Glutamatergic neuron (in vitro differentiated cells): ENCODE measurements around the gene PRC1. TPM values are rescaled to one million over a fixed set of nuclear protein-coding genes. Genes with fewer than 3 reads are reported as not detected.
A peak's percentile ranks its signal among the peaks of the same experiment; 100 is the strongest.

Experiments
- DNase-seq: peaks from one replicate; pipeline ENCODE4 v3.0.0; 2022
- H3K27ac Mint-ChIP-seq: one replicate; pipeline ENCODE4 v1.8.0; 2020; ENCODE audit warnings: mild to moderate bottlenecking, mixed read lengths, inconsistent platforms; ENCODE audit not compliant: unreplicated experiment
- H3K27me3 Mint-ChIP-seq: one replicate; pipeline ENCODE4 v1.8.0; 2020; ENCODE audit warnings: mild to moderate bottlenecking, moderate library complexity, mixed read lengths, inconsistent platforms; ENCODE audit not compliant: unreplicated experiment
- H3K36me3 Mint-ChIP-seq: one replicate; pipeline ENCODE4 v1.8.0; 2020; ENCODE audit warnings: mild to moderate bottlenecking, mixed read lengths, inconsistent platforms; ENCODE audit not compliant: unreplicated experiment
- H3K4me1 Mint-ChIP-seq: one replicate; pipeline ENCODE4 v1.8.0; 2020; ENCODE audit warnings: mild to moderate bottlenecking, low read depth, mixed read lengths, inconsistent platforms; ENCODE audit not compliant: unreplicated experiment
- H3K4me3 Mint-ChIP-seq: one replicate; pipeline ENCODE4 v1.8.0; 2020; ENCODE audit warnings: mild to moderate bottlenecking, mixed read lengths, inconsistent platforms; ENCODE audit not compliant: unreplicated experiment
- H3K9me3 Mint-ChIP-seq: one replicate; pipeline ENCODE4 v1.8.0; 2020; ENCODE audit warnings: mild to moderate bottlenecking, moderate library complexity, mixed read lengths, inconsistent platforms; ENCODE audit not compliant: unreplicated experiment
- total RNA-seq: library from RNA; stranded (reverse); fragmentation: NEBNext Ultra II Directional; extraction: Animal tissue kit (Norgen Biotek cat#: 25700); gene quantifications from one replicate; pipeline ENCODE4 v1.2.1, GENCODE V29; 2021; ENCODE audit not compliant: unreplicated experiment
- TF ChIP-seq, protein P1 (sequence below): fragments of 200-600 bp; sonication (generic); IDR thresholded peaks from one replicate; pipeline ENCODE4 v1.5.0; 2021; ENCODE audit not compliant: partially characterized antibody, unreplicated experiment

Gene PRC1
- total RNA-seq, 1 donor from 2014 or later: 42.5 TPM

DNA sequence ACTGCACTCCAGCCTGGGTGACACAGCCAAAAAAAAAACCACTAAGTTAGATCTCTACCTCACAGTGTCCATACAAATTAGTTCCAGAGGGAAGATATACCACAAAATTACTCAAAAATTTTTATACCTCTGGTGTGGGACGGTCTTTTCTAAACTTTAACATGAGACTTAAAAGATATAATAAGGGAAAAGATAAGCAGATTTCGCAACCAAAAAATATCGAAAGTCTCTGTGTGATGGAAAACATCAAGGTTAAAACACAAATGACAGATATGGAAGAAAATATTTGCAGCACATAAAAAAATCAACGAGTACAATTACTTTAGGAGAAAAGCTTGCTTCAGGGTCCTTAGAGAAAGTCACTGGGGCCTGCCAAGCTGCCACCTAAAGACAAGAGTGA is 72.4 kb downstream of the PRC1 start:
- DNase-seq: no peak
- no peak overlapping the region for H3K4me3 Mint-ChIP-seq
- peaks cover 12% of the 10 kb centered on the region for H3K27me3 Mint-ChIP-seq
- H3K27ac Mint-ChIP-seq: no peak overlapping the region
- peaks cover 8% of the 10 kb centered on the region for H3K4me1 Mint-ChIP-seq
- TF ChIP-seq, protein P1, sequence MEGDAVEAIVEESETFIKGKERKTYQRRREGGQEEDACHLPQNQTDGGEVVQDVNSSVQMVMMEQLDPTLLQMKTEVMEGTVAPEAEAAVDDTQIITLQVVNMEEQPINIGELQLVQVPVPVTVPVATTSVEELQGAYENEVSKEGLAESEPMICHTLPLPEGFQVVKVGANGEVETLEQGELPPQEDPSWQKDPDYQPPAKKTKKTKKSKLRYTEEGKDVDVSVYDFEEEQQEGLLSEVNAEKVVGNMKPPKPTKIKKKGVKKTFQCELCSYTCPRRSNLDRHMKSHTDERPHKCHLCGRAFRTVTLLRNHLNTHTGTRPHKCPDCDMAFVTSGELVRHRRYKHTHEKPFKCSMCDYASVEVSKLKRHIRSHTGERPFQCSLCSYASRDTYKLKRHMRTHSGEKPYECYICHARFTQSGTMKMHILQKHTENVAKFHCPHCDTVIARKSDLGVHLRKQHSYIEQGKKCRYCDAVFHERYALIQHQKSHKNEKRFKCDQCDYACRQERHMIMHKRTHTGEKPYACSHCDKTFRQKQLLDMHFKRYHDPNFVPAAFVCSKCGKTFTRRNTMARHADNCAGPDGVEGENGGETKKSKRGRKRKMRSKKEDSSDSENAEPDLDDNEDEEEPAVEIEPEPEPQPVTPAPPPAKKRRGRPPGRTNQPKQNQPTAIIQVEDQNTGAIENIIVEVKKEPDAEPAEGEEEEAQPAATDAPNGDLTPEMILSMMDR: no peak
- peaks cover 3% of the 10 kb centered on the region for H3K9me3 Mint-ChIP-seq
- peaks cover 5% of the 10 kb centered on the region for H3K36me3 Mint-ChIP-seq

DNA sequence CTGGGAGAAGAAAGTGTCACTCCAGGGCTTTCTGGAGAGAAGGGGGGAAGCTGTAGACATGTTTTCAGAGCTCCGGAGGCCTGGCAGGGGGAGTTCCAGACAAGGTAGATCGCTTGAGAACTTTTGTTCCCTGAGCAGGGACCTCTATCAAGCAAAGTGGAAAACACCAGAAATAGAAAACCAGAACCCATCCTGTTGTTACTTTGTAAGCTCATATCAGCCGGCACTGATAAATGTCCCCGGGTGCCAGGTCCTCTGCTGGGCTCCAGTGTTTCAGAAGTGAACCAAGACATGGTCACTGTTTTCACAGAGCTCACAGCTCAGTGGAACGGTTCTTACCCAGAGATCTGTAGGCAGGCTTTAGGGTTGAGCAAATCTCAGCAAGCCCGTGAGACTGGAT is 75.5 kb downstream of the PRC1 start:
- Mint-ChIP-seq H3K9me3 (peaks cover 16% of the 10 kb centered on the region), H3K4me3 (no peak overlapping the region), H3K36me3 (peaks cover 5% of the 10 kb centered on the region)

DNA sequence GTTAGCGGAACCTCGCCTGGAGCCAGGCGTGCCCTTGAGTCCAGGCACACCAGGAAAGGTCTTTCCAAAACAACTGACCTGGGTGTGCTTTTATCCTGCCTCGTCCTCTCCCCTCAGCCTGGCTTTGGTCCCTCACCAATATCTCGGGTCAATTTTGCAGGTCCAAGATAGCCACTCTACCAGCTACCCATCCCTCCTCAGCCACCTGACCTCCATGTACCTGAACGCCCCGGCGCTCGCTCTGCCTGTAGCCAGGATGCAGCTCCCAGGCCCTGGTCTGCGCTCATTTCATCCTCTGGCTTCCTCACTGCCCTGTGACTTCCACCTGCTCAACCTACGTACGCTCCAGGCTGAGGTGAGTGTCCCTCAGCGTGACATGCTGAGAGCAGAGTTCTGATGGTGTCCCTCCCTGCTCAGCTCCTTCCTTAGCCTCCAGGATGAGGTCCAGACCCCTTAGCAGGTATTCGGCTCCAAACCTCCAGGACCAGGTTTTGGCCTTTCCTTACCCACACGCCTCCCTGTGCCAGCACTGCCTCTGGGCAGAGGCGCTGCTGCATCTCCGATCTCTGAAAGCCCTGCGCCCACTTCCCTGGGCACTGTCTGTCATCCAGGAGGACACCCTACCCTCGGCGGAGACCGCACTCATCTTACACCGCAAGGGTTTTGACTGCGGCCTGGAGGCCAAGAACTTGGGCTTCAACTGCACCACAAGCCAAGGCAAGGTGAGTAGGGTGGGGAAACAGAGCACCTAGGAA is 76.1 kb downstream of the PRC1 start:
- Mint-ChIP-seq H3K4me1 (peaks cover 27% of the 10 kb centered on the region), H3K9me3 (peaks cover 16% of the 10 kb centered on the region), H3K4me3 (no peak overlapping the region), H3K27ac (no peak overlapping the region), H3K27me3 (peaks cover 12% of the 10 kb centered on the region), H3K36me3 (peaks cover 5% of the 10 kb centered on the region)
- TF ChIP-seq, protein P1: no peak
- DNase-seq: no peak

More for the DNA sequence above, 75.5 kb downstream of the PRC1 start:
- TF ChIP-seq, protein P1: no peak
- DNase-seq: no peak
- Mint-ChIP-seq H3K4me1 (peaks cover 27% of the 10 kb centered on the region), H3K27ac (no peak overlapping the region), H3K27me3 (peaks cover 12% of the 10 kb centered on the region)

DNA sequence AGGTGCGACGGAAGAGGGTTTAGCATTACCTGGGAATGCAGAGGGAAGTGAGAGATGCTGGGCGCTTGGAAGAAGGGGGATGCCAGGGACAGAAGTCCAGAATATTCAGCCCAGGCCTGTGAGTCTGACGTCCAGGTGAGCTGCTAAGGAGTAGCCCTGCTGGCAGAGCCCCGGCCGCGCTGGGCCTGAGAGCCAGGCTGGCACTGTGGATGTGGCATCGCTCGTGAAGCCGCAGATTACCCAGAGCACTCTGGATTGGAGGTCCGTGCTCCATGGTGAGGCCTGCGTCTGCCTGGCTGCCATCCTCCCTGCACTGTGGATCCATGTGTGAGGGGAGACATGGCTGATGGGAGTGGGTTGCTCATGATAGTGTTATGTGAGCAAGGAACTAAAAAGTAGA is 76.8 kb downstream of the PRC1 start:
- Mint-ChIP-seq H3K36me3 (peaks cover 5% of the 10 kb centered on the region), H3K9me3 (peaks cover 16% of the 10 kb centered on the region), H3K4me1 (peaks cover 27% of the 10 kb centered on the region), H3K4me3 (no peak overlapping the region), H3K27ac (no peak overlapping the region), H3K27me3 (peaks cover 12% of the 10 kb centered on the region)
- DNase-seq: no peak
- TF ChIP-seq, protein P1: no peak

DNA sequence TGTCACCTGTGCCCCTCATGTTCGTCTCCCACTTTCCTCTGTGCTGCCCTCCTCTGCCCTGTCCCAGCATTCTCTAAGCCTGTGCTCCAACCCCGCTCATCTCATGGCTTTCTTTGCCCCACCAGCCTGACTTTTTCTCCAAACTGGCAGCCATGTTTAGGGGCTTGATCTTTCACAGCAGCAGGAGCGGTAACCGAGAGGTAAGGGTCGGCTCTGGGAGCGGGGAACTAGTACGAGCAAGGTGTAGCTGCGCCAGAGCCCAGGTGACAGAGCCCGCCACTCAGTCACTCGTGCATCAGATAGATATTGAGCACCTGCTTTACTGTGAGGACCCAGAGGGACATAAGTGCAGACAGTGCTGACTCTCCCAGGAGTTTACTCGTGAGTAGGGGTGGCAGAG is 77.9 kb downstream of the PRC1 start:
- Mint-ChIP-seq H3K36me3 (peaks cover 5% of the 10 kb centered on the region), H3K4me1 (peaks cover 27% of the 10 kb centered on the region), H3K4me3 (peak overlapping the region; percentile 54), H3K9me3 (peaks cover 16% of the 10 kb centered on the region), H3K27ac (peak overlapping the region; percentile 89), H3K27me3 (peaks cover 9% of the 10 kb centered on the region)
- DNase-seq: no peak
- TF ChIP-seq, protein P1: no peak
